Tongue (tissue), 2 donors: ENCODE data around the gene DGKA. TPM values are rescaled to one million over a fixed set of nuclear protein-coding genes. Genes with fewer than 3 reads are reported as not detected.
"Not testable (repeated sequence)": the region's sequence is repeated elsewhere in the genome, so short reads cannot be mapped to it uniquely, and the experiment has no call there.

Experiments
- DNase-seq: peaks from one replicate; pipeline ENCODE4 v3.0.0-alpha.2; 2015
- total RNA-seq: library from RNA; depleted of rRNA; stranded (reverse); fragments of >200 nt; gene quantifications from one replicate; pipeline ENCODE4 v1.2.3, GENCODE V29; 2014

The DGKA gene
- total RNA-seq, 1 donor from 2014 or later: 50.5 TPM

DNA sequence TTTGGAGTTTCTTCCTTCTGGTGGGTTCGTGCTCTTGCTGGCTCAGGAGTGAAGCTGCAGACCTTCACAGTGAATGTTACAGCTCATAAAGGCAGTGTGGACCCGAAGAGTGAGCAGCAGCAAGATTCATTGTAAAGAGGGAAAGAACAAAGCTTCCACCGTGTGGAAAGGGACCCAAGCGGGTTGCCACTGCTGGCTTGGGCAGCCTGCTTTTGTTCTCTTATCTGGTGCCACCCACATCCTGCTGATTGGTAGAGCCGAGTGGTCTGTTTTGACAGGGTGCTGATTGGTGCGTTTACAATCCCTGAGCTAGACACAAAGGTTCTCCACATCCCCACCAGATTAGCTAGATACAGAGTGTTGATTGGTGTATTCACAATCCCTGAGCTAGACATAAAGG is 68.6 kb downstream of the DGKA start:
- DNase-seq: not testable (repeated sequence)

DNA sequence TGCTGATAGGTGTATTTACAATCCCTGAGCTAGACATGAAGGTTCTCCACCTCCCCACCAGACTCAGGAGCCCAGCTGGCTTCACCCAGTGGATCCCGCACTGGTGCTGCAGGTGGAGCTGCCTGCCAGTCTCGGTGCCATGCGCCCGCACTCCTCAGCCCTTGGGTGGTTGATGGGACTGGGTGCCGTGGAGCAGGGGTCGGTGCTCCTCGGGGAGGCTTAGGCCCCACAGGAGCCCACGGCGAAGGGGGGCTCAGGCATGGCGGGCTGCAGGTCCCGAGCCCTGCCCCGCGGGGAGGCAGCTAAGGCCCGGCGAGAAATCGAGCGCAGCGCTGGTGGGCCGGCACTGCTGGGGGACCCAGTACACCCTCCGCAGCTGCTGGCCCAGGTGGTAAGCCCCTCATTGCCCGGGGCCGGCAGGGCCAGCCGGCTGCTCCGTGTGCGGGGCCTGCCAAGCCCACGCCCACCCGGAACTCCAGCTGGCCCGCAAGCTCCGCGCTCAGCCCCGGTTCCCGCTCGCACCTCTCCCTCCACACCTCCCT is 69.1 kb downstream of the DGKA start:
- DNase-seq: not testable (repeated sequence)

DNA sequence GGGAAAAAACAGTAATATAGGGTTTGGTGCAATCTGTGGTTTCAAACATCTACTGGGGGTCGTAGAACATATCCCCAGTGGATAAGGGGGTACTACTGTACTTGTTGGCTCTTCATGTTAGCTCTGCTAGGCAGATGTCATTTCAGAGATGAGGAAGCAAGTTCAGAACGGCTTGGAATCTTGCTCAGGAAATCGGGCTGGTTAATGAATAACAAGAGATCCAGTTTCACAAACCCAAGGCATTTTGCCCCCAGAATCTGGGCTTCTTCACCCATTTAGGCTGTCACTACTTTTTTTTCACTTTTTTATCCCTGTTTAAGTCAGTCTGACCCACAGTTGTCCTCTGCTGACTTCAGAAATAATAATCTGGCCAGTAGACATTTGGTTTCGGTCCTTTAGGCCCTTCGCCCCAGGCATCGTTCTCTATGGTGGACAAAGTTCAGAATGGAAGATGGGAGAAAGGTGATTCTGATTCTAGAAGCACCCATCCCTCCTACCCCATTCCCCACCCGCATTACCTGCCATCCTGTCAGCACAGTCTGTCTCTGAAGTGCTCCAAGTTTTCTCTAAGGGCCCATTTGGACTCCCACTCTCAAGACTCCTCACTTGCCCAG is 70.6 kb downstream of the DGKA start:
- DNase-seq: no peak

DNA sequence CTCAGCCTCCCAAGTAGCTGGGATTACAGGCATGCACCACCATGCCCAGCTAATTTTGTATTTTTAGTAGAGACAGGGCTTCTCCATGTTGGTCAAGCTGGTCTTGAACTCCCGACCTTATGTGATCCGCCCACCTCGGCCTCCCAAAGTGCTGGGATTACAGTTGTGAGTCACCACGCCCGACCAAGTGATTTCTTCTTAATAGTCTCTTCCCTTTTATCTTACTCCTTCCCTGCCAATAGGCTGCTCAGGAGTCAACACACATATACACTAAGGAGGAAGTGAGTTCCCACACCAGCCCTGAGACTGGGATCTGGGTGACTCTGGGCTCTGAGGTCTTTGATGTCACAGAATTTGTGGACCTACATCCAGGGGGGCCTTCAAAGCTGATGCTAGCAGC is 72.4 kb downstream of the DGKA start:
- not testable (repeated sequence) for DNase-seq

Other genes starting within 250 kb of the DGKA start
- gene ITGA7, start 223.3 kb upstream of the DGKA start, total RNA-seq: 278 TPM
- gene BLOC1S1, start 215.1 kb upstream of the DGKA start, total RNA-seq: 78.9 TPM
- 18.8 TPM for gene RDH5, start 210.8 kb upstream of the DGKA start, total RNA-seq
- 710 TPM for gene CD63, start 202.2 kb upstream of the DGKA start, total RNA-seq
- 4.5 TPM for gene GDF11, start 188.0 kb upstream of the DGKA start, total RNA-seq
- 51.6 TPM for gene SARNP, start 113.4 kb upstream of the DGKA start, total RNA-seq
- gene ORMDL2, start 113.1 kb upstream of the DGKA start, total RNA-seq: 5.4 TPM
- 37.4 TPM for gene DNAJC14, start 101.6 kb upstream of the DGKA start, total RNA-seq
- 1.5 TPM for gene MMP19, start 88.2 kb upstream of the DGKA start, total RNA-seq
- 15.5 TPM for gene PYM1, start 3.3 kb upstream of the DGKA start, total RNA-seq
- 2.1 TPM for gene PMEL, start 34.9 kb downstream of the DGKA start, total RNA-seq
- gene CDK2, start 35.7 kb downstream of the DGKA start, total RNA-seq: 14.0 TPM
- gene RAB5B, start 42.9 kb downstream of the DGKA start, total RNA-seq: 77.1 TPM
- gene SUOX, start 66.1 kb downstream of the DGKA start, total RNA-seq: 11.1 TPM
- gene IKZF4, start 89.9 kb downstream of the DGKA start, total RNA-seq: 7.3 TPM
- 541 TPM for gene RPS26, start 110.8 kb downstream of the DGKA start, total RNA-seq
- 147 TPM for gene ERBB3, start 149.0 kb downstream of the DGKA start, total RNA-seq
- 98.1 TPM for gene PA2G4, start 173.4 kb downstream of the DGKA start, total RNA-seq
- gene RPL41, start 185.5 kb downstream of the DGKA start, total RNA-seq: 1,420 TPM
- 5.6 TPM for gene ZC3H10, start 187.1 kb downstream of the DGKA start, total RNA-seq
- gene ESYT1, start 197.1 kb downstream of the DGKA start, total RNA-seq: 152 TPM
- gene MYL6B, start 221.4 kb downstream of the DGKA start, total RNA-seq: 136 TPM
- 707 TPM for gene MYL6, start 227.2 kb downstream of the DGKA start, total RNA-seq